Hepatocyte (in vitro differentiated cells): ENCODE data around the gene DLEC1. TPM values are rescaled to one million over a fixed set of nuclear protein-coding genes. Genes with fewer than 3 reads are reported as not detected.

ENCODE experiments used
- DNase-seq: peaks from one replicate; pipeline ENCODE4 v3.0.0-alpha.2; 2016; ENCODE audit warnings: low spot score
- H2AFZ ChIP-seq: fragments of 200-600 bp; sonication (generic); 2 replicates; pipeline ENCODE4 v1.6.0; 2016; ENCODE audit warnings: antibody characterized with exemption, mild to moderate bottlenecking
- H3K27ac ChIP-seq: fragments of 200-600 bp; sonication (generic); 2 replicates; pipeline ENCODE4 v1.5.1; 2016; ENCODE audit warnings: mild to moderate bottlenecking
- H3K27me3 ChIP-seq: fragments of 200-600 bp; sonication (generic); 2 replicates; pipeline ENCODE4 v1.6.1; 2016
- H3K36me3 ChIP-seq: fragments of 200-600 bp; sonication (generic); replicated peaks from 2 replicates; pipeline ENCODE4 v1.5.1; 2016; ENCODE audit warnings: low read depth; ENCODE audit not compliant: insufficient read depth
- H3K4me1 ChIP-seq: fragments of 200-600 bp; sonication (generic); 2 replicates; pipeline ENCODE4 v1.5.1; 2016; ENCODE audit warnings: mild to moderate bottlenecking, moderate library complexity; ENCODE audit not compliant: insufficient read depth
- H3K4me2 ChIP-seq: fragments of 200-600 bp; sonication (generic); 2 replicates; pipeline ENCODE4 v1.6.0; 2016
- H3K4me3 ChIP-seq: fragments of 200-600 bp; sonication (generic); 2 replicates; pipeline ENCODE4 v1.5.1; 2016; ENCODE audit warnings: mild to moderate bottlenecking
- H3K79me2 ChIP-seq: fragments of 200-600 bp; sonication (generic); 2 replicates; pipeline ENCODE4 v1.6.0; 2017; ENCODE audit warnings: mild to moderate bottlenecking
- H3K9me2 ChIP-seq: fragments of 200-600 bp; sonication (generic); replicated peaks from 2 replicates; pipeline ENCODE4 v1.6.0; 2017; ENCODE audit warnings: mild to moderate bottlenecking; ENCODE audit not compliant: insufficient read depth
- H3K9me3 ChIP-seq: fragments of 200-600 bp; sonication (generic); 2 replicates; pipeline ENCODE4 v1.5.1; 2016; ENCODE audit warnings: low read depth, mild to moderate bottlenecking
- H4K20me1 ChIP-seq: fragments of 200-600 bp; sonication (generic); 2 replicates; pipeline ENCODE4 v1.6.0; 2016; ENCODE audit warnings: mild to moderate bottlenecking; ENCODE audit not compliant: insufficient read depth, poor library complexity, severe bottlenecking
- CTCF ChIP-seq: fragments of 200-600 bp; sonication (generic); IDR thresholded peaks from 2 replicates; pipeline ENCODE4 v1.5.1; 2016; ENCODE audit warnings: antibody characterized with exemption, mild to moderate bottlenecking; ENCODE audit not compliant: poor library complexity
- EZH2 ChIP-seq: fragments of 200-600 bp; sonication (generic); IDR thresholded peaks from 2 replicates; pipeline ENCODE4 v1.6.1; 2016; ENCODE audit warnings: antibody characterized with exemption, mild to moderate bottlenecking, borderline replicate concordance
- EZH2phosphoT487 ChIP-seq: fragments of 200-600 bp; sonication (generic); IDR thresholded peaks from one replicate; pipeline ENCODE4 v1.6.1; 2018; ENCODE audit warnings: antibody characterized with exemption, mild to moderate bottlenecking, low read depth, moderate library complexity; ENCODE audit not compliant: unreplicated experiment, severe bottlenecking
- WGBS: methylation state at CpG from one replicate; pipeline ENCODE4 v1.1.6; 2016; ENCODE audit warnings: low lambda C conversion rate; ENCODE audit errors: missing lambda C conversion rate; 5-methylcytosine and 5-hydroxymethylcytosine counted together
- polyA plus RNA-seq: library from polyadenylated mRNA; unstranded; fragments of >200 nt; fragmentation: Nextera tagmentation; extraction: Ambion mirVana; gene quantifications from 2 replicates; pipeline ENCODE4 v1.2.1, GENCODE V29; 2016
- total RNA-seq: library from RNA; depleted of rRNA; stranded (reverse); fragments of >200 nt; gene quantifications from 2 replicates; pipeline ENCODE4 v1.2.3, GENCODE V29; 2014

The DLEC1 gene
- total and polyA plus RNA-seq, 2 experiments from 2014 or later = 0.23 to 1.5 TPM

DNA sequence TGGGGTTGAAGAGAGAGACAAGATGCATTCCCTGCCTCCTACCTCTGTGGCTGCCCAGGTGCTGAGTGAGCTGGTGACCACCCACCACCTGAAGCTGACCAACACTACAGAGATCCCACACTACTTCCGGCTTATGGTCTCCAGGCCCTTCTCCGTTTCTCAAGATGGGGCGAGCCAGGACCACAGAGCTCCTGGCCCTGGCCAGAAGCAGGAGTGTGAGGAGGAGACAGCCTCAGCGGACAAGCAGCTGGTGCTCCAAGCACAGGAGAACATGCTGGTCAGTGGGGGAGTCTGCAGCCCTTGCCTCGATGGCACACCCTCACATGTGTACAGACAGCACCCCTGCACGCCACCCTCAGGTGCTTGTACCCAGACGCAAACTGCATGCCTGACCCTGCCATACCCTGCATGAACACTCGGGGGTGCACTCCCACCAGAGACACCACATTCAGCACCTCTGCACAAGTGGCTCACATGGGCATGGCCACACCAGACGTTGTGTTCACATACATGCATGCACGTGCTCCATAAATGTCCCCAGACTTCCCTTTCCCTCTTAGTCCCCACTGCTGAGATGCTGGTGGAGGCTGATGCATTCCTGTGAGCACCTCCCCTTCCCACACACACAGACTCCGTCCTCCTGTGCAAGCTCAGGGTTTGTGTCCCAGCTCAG, 78.9 kb downstream of the DLEC1 start:
- WGBS = 58% methylated on average over 11 of the region's 11 CpGs
- Histone ChIP-seq H3K9me3 (no peaks in the 10 kb centered on the region), H3K36me3 (no peaks in the 10 kb centered on the region), H3K4me1 (no peaks in the 10 kb centered on the region), H3K4me2 (no peak overlapping the region), H3K27ac (peak overlapping the region; percentile 5), H3K9me2 (no peaks in the 10 kb centered on the region), H3K27me3 (no peaks in the 10 kb centered on the region), H4K20me1 (no peaks in the 10 kb centered on the region), H3K4me3 (no peak overlapping the region), H2AFZ (no peak overlapping the region), H3K79me2 (no peaks in the 10 kb centered on the region)
- TF ChIP-seq EZH2phosphoT487 (no peak), CTCF (peak; percentile 64)
- peak; percentile 76 for DNase-seq

DNA sequence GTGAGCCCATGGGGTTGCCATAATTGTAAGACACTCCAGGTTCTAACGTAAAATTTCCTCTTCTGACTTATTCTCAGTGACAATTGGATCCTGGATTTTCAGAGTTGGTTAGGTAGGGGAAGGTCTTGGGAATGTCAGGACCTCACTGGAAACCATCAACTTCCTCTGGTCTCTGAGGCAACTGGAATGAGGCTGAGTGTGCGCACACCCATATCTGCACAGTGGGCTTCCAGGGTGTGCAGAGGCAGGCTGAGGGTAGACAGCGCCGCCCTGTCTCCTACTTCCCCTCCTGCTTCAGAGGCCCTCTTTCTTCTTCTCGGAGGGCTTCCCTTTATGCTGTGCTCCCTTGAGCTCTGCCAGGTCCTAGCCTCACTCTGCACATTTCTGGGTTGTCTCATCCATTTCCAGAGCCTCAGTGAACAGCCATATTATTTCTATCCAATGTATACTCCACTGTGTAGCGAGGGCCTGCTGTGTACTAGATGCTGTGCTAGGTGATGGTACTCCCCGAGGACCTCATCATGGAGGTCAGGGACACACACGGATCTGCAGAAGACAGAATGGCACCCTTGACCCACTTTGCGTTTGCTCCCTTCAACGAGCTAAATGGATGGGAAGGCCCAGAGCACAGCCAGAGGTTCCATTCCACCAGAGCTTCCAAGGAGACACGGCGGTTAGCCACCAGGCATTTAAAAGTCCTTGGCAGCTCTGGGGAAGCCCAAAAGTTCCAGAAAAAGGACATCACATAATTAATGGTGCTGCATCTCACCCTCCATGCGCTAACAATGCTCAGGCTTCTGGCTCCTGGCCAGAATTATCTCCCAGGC, 79.6 kb downstream of the DLEC1 start:
- Histone ChIP-seq H3K27ac (peak overlapping the region; percentile 5), H4K20me1 (no peaks in the 10 kb centered on the region), H3K4me1 (no peaks in the 10 kb centered on the region), H3K4me2 (no peak overlapping the region), H3K9me2 (no peaks in the 10 kb centered on the region), H2AFZ (no peak overlapping the region), H3K4me3 (no peak overlapping the region), H3K36me3 (no peaks in the 10 kb centered on the region), H3K9me3 (no peaks in the 10 kb centered on the region), H3K27me3 (no peaks in the 10 kb centered on the region), H3K79me2 (no peaks in the 10 kb centered on the region)
- no peak for TF ChIP-seq EZH2
- TF ChIP-seq CTCF = no peak
- TF ChIP-seq EZH2phosphoT487 = no peak
- 92% methylated on average over 13 of the region's 13 CpGs for WGBS
- DNase-seq = no peak

- H3K4me2 ChIP-seq = no peak overlapping the region
- H3K27ac ChIP-seq = no peak overlapping the region
- peaks cover 2% of the 10 kb centered on the region for H4K20me1 ChIP-seq
- no peak overlapping the region for H2AFZ ChIP-seq
- H3K4me3 ChIP-seq = no peak overlapping the region
- no peaks in the 10 kb centered on the region for H3K79me2 ChIP-seq
- no peaks in the 10 kb centered on the region for H3K36me3 ChIP-seq
- no peak for TF ChIP-seq EZH2
- no peak for TF ChIP-seq CTCF
- no peak for TF ChIP-seq EZH2phosphoT487
- 96% methylated on average over 1 of the region's 1 CpG for WGBS
- H3K9me2 ChIP-seq = no peaks in the 10 kb centered on the region
- no peak for DNase-seq
- H3K4me1 ChIP-seq = no peaks in the 10 kb centered on the region
- H3K9me3 ChIP-seq = no peaks in the 10 kb centered on the region
- no peaks in the 10 kb centered on the region for H3K27me3 ChIP-seq
Observed at GRCh38 chr3:38119248-38119544, 80.2 kb downstream of the DLEC1 start.
